ENCODE measurements around the gene NR6A1.

The NR6A1 gene

DNA sequence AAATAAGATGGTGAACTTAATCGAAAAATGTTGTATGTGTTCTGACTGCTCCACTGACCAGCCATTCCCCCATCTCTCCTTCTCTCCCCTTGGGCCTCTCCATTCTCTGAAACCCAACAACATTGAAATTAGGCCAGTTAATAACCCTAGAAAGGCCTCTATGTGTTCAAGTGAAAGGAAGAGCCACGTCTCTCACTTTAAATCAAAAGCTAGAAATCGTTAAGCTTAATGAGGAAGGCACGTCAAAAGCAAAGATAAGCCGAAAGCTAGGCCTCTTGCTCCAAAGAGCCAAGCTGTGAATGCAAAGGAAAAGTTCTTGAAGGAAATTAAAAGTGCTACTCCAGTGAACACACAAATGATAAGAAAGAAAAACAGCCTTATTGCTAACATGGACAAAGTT lies 186.5 kb downstream of the NR6A1 start:
- no peak for DNase-seq

GRCh38 chr9:124583134-124583533 lies 188.0 kb downstream of the NR6A1 start:
- DNase-seq: no peak

- no peak for DNase-seq
Observed at GRCh38 chr9:124580186-124580585, 190.9 kb downstream of the NR6A1 start.

- no peak for DNase-seq
Observed at GRCh38 chr9:124576751-124577150, 194.4 kb downstream of the NR6A1 start.

DNA sequence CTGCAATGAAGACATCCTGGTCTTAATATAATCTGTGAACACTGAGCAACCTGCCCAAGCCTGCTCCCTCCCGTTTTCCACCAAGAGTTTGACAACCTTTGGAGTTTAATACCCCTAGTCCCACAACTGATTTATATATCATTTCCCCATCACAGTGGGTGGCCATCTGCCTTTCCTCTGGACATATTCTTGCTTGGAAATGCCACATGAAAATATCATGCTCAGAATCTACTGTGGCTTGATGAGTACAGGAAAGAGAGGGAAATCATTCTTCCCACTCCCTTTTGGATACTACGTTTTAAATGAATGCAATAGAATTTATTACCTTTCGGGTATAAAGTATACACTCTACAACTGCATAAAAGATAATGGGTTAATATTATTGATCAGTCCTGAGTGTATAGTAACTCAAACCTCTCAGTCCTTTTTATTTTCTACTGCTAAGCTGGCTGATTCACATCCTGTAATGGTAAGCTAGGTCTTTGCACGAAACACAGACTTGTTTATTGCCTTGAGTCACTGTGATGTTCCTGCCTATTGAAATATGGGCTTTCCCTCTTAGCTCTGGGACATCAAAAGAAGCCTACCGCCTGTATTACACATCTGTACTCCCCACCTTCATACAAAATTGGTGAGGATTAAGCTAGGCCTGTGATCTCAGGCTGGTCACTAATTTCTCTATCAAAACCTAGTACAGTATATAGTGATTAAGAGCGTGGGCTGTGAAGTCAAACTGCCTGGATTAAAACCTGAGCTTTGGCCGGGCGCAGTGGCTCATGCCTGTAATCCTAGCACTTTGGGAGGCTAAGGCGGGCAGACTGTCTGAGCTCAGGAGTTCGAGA lies 196.4 kb downstream of the NR6A1 start:
- no peak for DNase-seq

GRCh38 chr9:124570942-124571666 lies 200.0 kb downstream of the NR6A1 start:
- no peak for DNase-seq

DNA sequence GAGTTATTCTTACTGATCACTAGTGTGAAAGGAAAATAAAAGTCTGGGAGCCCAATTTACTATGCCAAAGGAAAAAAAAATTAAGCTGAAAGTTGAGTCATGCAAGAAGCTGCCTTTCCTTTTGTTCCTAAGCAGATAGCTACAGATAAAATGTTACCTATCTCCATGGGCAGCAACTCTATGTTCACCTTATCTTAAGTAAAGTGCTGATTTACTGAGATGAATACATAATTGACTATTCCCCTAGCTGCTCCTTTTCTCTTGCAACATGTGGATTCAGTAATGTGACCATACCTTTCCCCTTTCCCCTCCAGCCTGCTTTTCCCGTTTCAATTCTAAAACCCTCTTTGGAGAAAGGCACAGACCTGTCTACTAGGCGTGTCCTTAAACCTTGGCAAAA lies 201.2 kb downstream of the NR6A1 start:
- no peak for DNase-seq

GRCh38 chr9:124567362-124567761 lies 203.7 kb downstream of the NR6A1 start:
- DNase-seq: no peak

GRCh38 chr9:124562328-124562727 lies 208.8 kb downstream of the NR6A1 start:
- DNase-seq: no peak

- no peak for DNase-seq
Observed at GRCh38 chr9:124559871-124560270, 211.2 kb downstream of the NR6A1 start.

DNA sequence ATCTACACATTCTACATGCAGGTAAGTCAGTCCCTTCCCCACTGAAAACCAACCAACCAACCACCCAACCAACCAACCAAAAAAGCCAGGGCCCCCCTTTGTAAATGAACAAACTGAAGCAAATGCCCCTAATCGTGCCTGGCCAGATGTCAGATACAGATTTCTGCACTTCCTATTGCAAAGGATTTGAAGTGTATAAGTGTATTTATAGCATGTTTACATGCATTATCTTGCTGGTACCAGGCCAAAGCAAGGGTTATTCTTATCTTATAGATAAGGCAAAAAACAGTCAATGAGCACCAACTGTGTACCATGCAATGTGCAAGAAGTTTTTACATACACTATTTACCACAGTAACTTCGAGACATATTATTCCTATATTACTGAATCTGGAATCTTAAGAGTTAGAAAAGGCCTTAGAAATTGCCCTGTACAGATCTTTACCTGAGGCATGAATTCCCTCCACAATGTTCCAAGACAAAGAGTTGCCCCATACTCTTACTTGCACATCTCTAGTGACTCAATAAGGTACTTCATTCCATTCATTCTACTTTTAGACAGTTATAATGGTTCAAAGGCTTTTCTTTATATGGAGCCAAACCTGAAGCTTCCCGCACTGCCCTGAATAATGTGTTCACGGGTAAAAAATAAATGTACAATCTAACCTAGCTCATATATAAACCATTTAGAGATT lies 212.2 kb downstream of the NR6A1 start:
- no peak for DNase-seq

- DNase-seq: no peak
Observed at GRCh38 chr9:124557895-124558294, 213.2 kb downstream of the NR6A1 start.

DNA sequence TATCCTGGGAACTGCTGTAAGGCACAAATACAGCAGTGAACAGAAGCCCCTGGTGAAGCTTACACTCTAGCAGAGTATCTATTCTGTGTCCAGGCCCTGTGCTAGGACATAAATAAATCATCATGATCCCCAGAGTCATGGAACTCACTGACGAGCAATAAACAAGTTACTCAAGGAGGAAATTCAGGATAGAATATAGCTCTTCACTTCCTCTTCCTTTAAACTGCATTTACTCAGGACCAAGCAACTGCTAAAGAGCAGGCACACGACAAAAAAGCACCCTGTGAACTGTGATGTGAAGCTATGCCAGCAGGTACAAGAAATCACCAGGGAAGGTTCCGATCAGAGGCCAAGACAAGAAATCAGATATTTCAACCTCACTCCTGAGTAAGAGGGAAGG lies 216.1 kb downstream of the NR6A1 start:
- no peak for DNase-seq

- DNase-seq: no peak
Observed at GRCh38 chr9:124553738-124554137, 217.4 kb downstream of the NR6A1 start.

- DNase-seq: no peak
Observed at GRCh38 chr9:124552273-124552605, 218.9 kb downstream of the NR6A1 start.

- peak in 34 of 51 donors; percentile 5 to 64 (median 24) for DNase-seq
Observed at GRCh38 chr9:124551472-124552272, 219.4 kb downstream of the NR6A1 start.

GRCh38 chr9:124550072-124550471 lies 221.0 kb downstream of the NR6A1 start:
- DNase-seq: no peak

- DNase-seq: no peak
Observed at GRCh38 chr9:124549016-124549415, 222.1 kb downstream of the NR6A1 start.

- DNase-seq: no peak
Observed at GRCh38 chr9:124544535-124544934, 226.6 kb downstream of the NR6A1 start.

GRCh38 chr9:124541824-124542223 lies 229.3 kb downstream of the NR6A1 start:
- no peak for DNase-seq

GRCh38 chr9:124537926-124538325 lies 233.2 kb downstream of the NR6A1 start:
- no peak for DNase-seq

DNA sequence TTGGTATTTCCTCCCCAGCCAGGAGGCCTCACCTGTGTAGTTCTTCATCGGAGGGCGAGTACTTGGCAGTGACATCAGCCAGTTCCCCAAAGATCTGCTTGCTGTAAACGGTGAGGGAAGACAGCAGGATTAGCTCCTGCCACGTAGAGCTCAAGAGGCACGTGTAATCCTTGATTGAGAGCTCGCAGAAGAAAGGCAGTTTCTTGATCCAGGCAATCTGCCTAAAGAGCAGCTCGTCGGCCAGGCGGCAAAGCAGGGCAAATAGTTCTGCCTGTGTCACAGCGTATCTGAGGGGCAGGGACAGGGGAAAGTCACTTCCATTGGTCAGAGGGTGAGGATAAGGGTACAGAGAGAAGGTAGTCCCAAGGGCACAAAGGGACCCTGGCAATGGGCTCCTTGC lies 235.3 kb downstream of the NR6A1 start:
- DNase-seq: no peak

All from hypothalamus (tissue), 51 donors.